Naive thymus-derived CD4-positive, alpha-beta T cell (primary cell): ENCODE data around the gene IGSF9B. TPM values are rescaled to one million over a fixed set of nuclear protein-coding genes. Genes with fewer than 3 reads are reported as not detected.

Experiments used
- ATAC-seq: fragments of 150-1000 bp; cut with Tn5 transposase; 2 replicates; pipeline ENCODE4 v1.10.0; 2021; ENCODE audit warnings: mild to moderate bottlenecking, moderate library complexity
- CTCF ChIA-PET: fragments of 350-600 bp; sonication (Branson Sonifier 250); formaldehyde crosslinking; loops from one replicate; lab custom pipeline; 2021; ENCODE audit warnings: antibody characterized with exemption; lab: Charles Lee
- POLR2A ChIA-PET: fragments of 350-600 bp; sonication (Branson Sonifier 250); formaldehyde crosslinking; loops from one replicate; lab custom pipeline; 2021; ENCODE audit warnings: antibody characterized with exemption, inconsistent platforms; lab: Charles Lee
- DNase-seq, 9 donors: peaks; one replicate each; pipeline versions ENCODE4 v3.0.0 to v3.0.0-alpha.2; 2020 to 2022; ENCODE audit warnings: mixed read lengths in 1 of 9
- H3K27ac ChIP-seq: one replicate; pipeline ENCODE4 v1.7.0; 2013; ENCODE audit warnings: mild to moderate bottlenecking, low read depth, low read length, moderate library complexity
- H3K27me3 ChIP-seq, 2 donors: one replicate each; pipeline ENCODE4 v1.7.0; 2013; ENCODE audit warnings: low read length in 2 of 2, mild to moderate bottlenecking in 2 of 2, moderate library complexity in 2 of 2; ENCODE audit not compliant: control insufficient read depth in 2 of 2, insufficient read depth in 2 of 2
- H3K36me3 ChIP-seq, 3 experiments: 1 replicate in 2 of 3; 2 replicates in 1 of 3; pipeline ENCODE4 v1.7.0; 2013; ENCODE audit warnings: low read length in 3 of 3, mild to moderate bottlenecking in 3 of 3, moderate library complexity in 1 of 3; ENCODE audit not compliant: insufficient read depth in 3 of 3, control insufficient read depth in 2 of 3
- H3K4me1 ChIP-seq, 2 donors: one replicate each; pipeline ENCODE4 v1.7.0; 2013; ENCODE audit warnings: low read length in 2 of 2, mild to moderate bottlenecking in 2 of 2, moderate library complexity in 1 of 2; ENCODE audit not compliant: control insufficient read depth in 2 of 2, insufficient read depth in 2 of 2
- H3K4me3 ChIP-seq: 2 replicates; pipeline ENCODE4 v1.7.0; 2013; ENCODE audit warnings: mild to moderate bottlenecking, low read length
- H3K9me3 ChIP-seq, 3 experiments: 1 replicate in 2 of 3; 2 replicates in 1 of 3; pipeline ENCODE4 v1.7.0; 2013; ENCODE audit warnings: low read length in 3 of 3; ENCODE audit not compliant: control insufficient read depth in 2 of 3
- H3K27ac Mint-ChIP-seq, 9 donors: one replicate each; pipeline ENCODE4 v1.8.0; 2020 to 2022; ENCODE audit warnings: mixed read lengths in 9 of 9, mild to moderate bottlenecking in 8 of 9, moderate library complexity in 5 of 9, inconsistent platforms in 2 of 9
- H3K27me3 Mint-ChIP-seq, 5 donors: one replicate each; pipeline ENCODE4 v1.8.0; 2021 to 2022; ENCODE audit warnings: mixed read lengths in 5 of 5, mild to moderate bottlenecking in 1 of 5
- H3K36me3 Mint-ChIP-seq, 5 donors: one replicate each; pipeline ENCODE4 v1.8.0; 2020 to 2022; ENCODE audit warnings: mixed read lengths in 5 of 5, mild to moderate bottlenecking in 3 of 5, inconsistent platforms in 1 of 5
- H3K4me1 Mint-ChIP-seq, 7 donors: one replicate each; pipeline ENCODE4 v1.8.0; 2020 to 2022; ENCODE audit warnings: mixed read lengths in 7 of 7, mild to moderate bottlenecking in 3 of 7, inconsistent platforms in 1 of 7
- H3K4me3 Mint-ChIP-seq, 10 donors: one replicate each; pipeline ENCODE4 v1.8.0; 2020 to 2022; ENCODE audit warnings: mild to moderate bottlenecking in 10 of 10, mixed read lengths in 10 of 10, moderate library complexity in 6 of 10, inconsistent platforms in 2 of 10
- H3K9me3 Mint-ChIP-seq, 11 donors: one replicate each; pipeline ENCODE4 v1.8.0; 2020 to 2022; ENCODE audit warnings: mixed read lengths in 11 of 11, mild to moderate bottlenecking in 4 of 11, inconsistent platforms in 1 of 11, moderate library complexity in 1 of 11
- intact Hi-C, 2 donors: fragments of 100-400 bp; cut with micrococcal nuclease; formaldehyde crosslinking; loops; one replicate each; pipeline ENCODE4 v1.15.1; 2023
- polyA plus RNA-seq, 2 donors: library from polyadenylated mRNA; unstranded; fragments of 300-500 nt; fragmentation: Illumina TruSeq; gene quantifications; one replicate each; pipeline ENCODE4 v1.2.3, GENCODE V29; 2021
- total RNA-seq, 6 experiments: library from RNA in 5 of 6; stranded (reverse) in 5 of 6; gene quantifications; 1 replicate in 5 of 6; 2 replicates in 1 of 6; pipeline ENCODE4 v1.2.3 and lab custom pipeline; 2021 to 2026

Gene IGSF9B
- total and polyA plus RNA-seq, 7 experiments from 2014 or later = 1.2 to 155 (median 19.3) TPM

- Mint-ChIP-seq H3K4me1 (peaks cover 38 to 69% (median 61%) of the 10 kb centered on the region in 7 donors), H3K4me3 (peak overlapping the region in 8 of 10 donors; percentile 10 to 84 (median 60)), H3K36me3 (peaks cover 0 to 11% (median 0%) of the 10 kb centered on the region in 5 donors), H3K27me3 (peaks cover 0 to 21% (median 8%) of the 10 kb centered on the region in 5 donors), H3K27ac (peak overlapping the region in 4 of 9 donors; percentile 18 to 71 (median 40)), H3K9me3 (peaks cover 0 to 4% (median 0%) of the 10 kb centered on the region in 11 donors)
- ATAC-seq (no peak), DNase-seq (peak in 1 of 9 donors; percentile 20)
- no peaks in the 10 kb centered on the region for H3K36me3 ChIP-seq
- H3K4me1 ChIP-seq = peaks cover 20 to 45% of the 10 kb centered on the region in 2 donors
- ChIA-PET CTCF (interaction anchor here (0.6 to 1.0 kb wide), 2 partner anchors 25 to 86 kb away, joined by 3 read pairs; no protein-coding TSS in a partner anchor), POLR2A (interaction anchor here (0.7 kb wide), 2 partner anchors 101 to 322 kb away, joined by 3 read pairs; no protein-coding TSS in a partner anchor)
- no peak overlapping the region for H3K27ac ChIP-seq
- no peaks in the 10 kb centered on the region for H3K27me3 ChIP-seq
- no peaks in the 10 kb centered on the region for H3K9me3 ChIP-seq
- no peak overlapping the region for H3K4me3 ChIP-seq
- intact Hi-C loops = no loop called here
Observed at GRCh38 chr11:133952199-133953190, 4.3 kb downstream of the IGSF9B start.

GRCh38 chr11:133951327-133952198, 5.2 kb downstream of the IGSF9B start:
- Histone ChIP-seq H3K4me3 (no peak overlapping the region), H3K9me3 (no peaks in the 10 kb centered on the region), H3K27me3 (no peaks in the 10 kb centered on the region), H3K36me3 (no peaks in the 10 kb centered on the region), H3K27ac (no peak overlapping the region), H3K4me1 (peaks cover 28 to 52% of the 10 kb centered on the region in 2 donors)
- DNase-seq (no peak), ATAC-seq (no peak)
- Mint-ChIP-seq H3K27me3 (peaks cover 0 to 21% (median 8%) of the 10 kb centered on the region in 5 donors), H3K36me3 (peaks cover 0 to 11% (median 0%) of the 10 kb centered on the region in 5 donors), H3K4me3 (peak overlapping the region in 1 of 10 donors; percentile 3), H3K4me1 (peaks cover 45 to 72% (median 68%) of the 10 kb centered on the region in 7 donors), H3K9me3 (peaks cover 0 to 5% (median 0%) of the 10 kb centered on the region in 11 donors), H3K27ac (no peak overlapping the region)
- CTCF ChIA-PET = no interaction called here
- intact Hi-C loops = no loop called here
- POLR2A ChIA-PET = no interaction called here

- ChIA-PET POLR2A (no interaction called here), CTCF (no interaction called here)
- Mint-ChIP-seq H3K27ac (no peak overlapping the region), H3K4me1 (peaks cover 47 to 79% (median 72%) of the 10 kb centered on the region in 7 donors), H3K4me3 (no peak overlapping the region), H3K27me3 (peaks cover 0 to 21% (median 8%) of the 10 kb centered on the region in 5 donors), H3K36me3 (peaks cover 0 to 11% (median 0%) of the 10 kb centered on the region in 5 donors), H3K9me3 (peaks cover 0 to 5% (median 0%) of the 10 kb centered on the region in 11 donors)
- peaks cover 34 to 59% of the 10 kb centered on the region in 2 donors for H3K4me1 ChIP-seq
- no peak for DNase-seq
- no peak overlapping the region for H3K4me3 ChIP-seq
- no peaks in the 10 kb centered on the region for H3K27me3 ChIP-seq
- no peaks in the 10 kb centered on the region for H3K9me3 ChIP-seq
- intact Hi-C loops = no loop called here
- no peak for ATAC-seq
- no peak overlapping the region for H3K27ac ChIP-seq
- H3K36me3 ChIP-seq = no peaks in the 10 kb centered on the region
Observed at GRCh38 chr11:133950874-133951326, 5.9 kb downstream of the IGSF9B start.

- POLR2A ChIA-PET = no interaction called here
- peaks cover 0 to 19% (median 7%) of the 10 kb centered on the region in 5 donors for H3K27me3 Mint-ChIP-seq
- no peak for ATAC-seq
- H3K4me3 ChIP-seq = no peak overlapping the region
- intact Hi-C loops = no loop called here
- DNase-seq = no peak
- H3K4me1 ChIP-seq = peaks cover 39 to 64% of the 10 kb centered on the region in 2 donors
- CTCF ChIA-PET = no interaction called here
- H3K27me3 ChIP-seq = no peaks in the 10 kb centered on the region
- peaks cover 0 to 5% (median 0%) of the 10 kb centered on the region in 11 donors for H3K9me3 Mint-ChIP-seq
- no peaks in the 10 kb centered on the region for H3K36me3 ChIP-seq
- peaks cover 0 to 9% (median 0%) of the 10 kb centered on the region in 5 donors for H3K36me3 Mint-ChIP-seq
- H3K27ac Mint-ChIP-seq = peak overlapping the region in 1 of 9 donors; percentile 32
- peaks cover 49 to 81% (median 76%) of the 10 kb centered on the region in 7 donors for H3K4me1 Mint-ChIP-seq
- no peak overlapping the region for H3K4me3 Mint-ChIP-seq
- no peaks in the 10 kb centered on the region for H3K9me3 ChIP-seq
- H3K27ac ChIP-seq = no peak overlapping the region
Observed at GRCh38 chr11:133950421-133950820, 6.3 kb downstream of the IGSF9B start.

GRCh38 chr11:133949129-133949528, 7.6 kb downstream of the IGSF9B start:
- POLR2A ChIA-PET = no interaction called here
- Mint-ChIP-seq H3K36me3 (peaks cover 0 to 15% (median 0%) of the 10 kb centered on the region in 5 donors), H3K9me3 (peaks cover 0 to 5% (median 0%) of the 10 kb centered on the region in 11 donors), H3K27ac (peak overlapping the region in 7 of 9 donors; percentile 6 to 94 (median 86)), H3K4me3 (peak overlapping the region in 4 of 10 donors; percentile 6 to 97 (median 24)), H3K27me3 (peaks cover 0 to 7% (median 1%) of the 10 kb centered on the region in 5 donors), H3K4me1 (peaks cover 52 to 81% (median 76%) of the 10 kb centered on the region in 7 donors)
- Histone ChIP-seq H3K9me3 (no peaks in the 10 kb centered on the region), H3K36me3 (no peaks in the 10 kb centered on the region), H3K4me1 (peaks cover 42 to 63% of the 10 kb centered on the region in 2 donors), H3K27ac (no peak overlapping the region), H3K4me3 (no peak overlapping the region), H3K27me3 (no peaks in the 10 kb centered on the region)
- DNase-seq (no peak), ATAC-seq (no peak)
- CTCF ChIA-PET = interaction anchor here (0.7 to 1.0 kb wide), 2 partner anchors 18 to 85 kb away, joined by 4 read pairs; no protein-coding TSS in a partner anchor
- intact Hi-C loops = loop anchor here in 1 of 2 donors (5.0 kb wide), 2 partner anchors 328 to 383 kb away; partner anchors contain the start of genes GLB1L2 and GLB1L3
